ENCODE results near the gene RASSF1.
A peak's percentile ranks its signal among the peaks of the same experiment; 100 is the strongest.

RASSF1 gene

GRCh38 chr3:50365080-50365841 is 24.6 kb upstream of the RASSF1 start:
- DNase-seq, result peak; percentile 47

GRCh38 chr3:50364573-50365079 is 24.0 kb upstream of the RASSF1 start:
- DNase-seq, result no peak

GRCh38 chr3:50359760-50360110 is 19.1 kb upstream of the RASSF1 start:
- no peak for DNase-seq

GRCh38 chr3:50358911-50359759 is 18.5 kb upstream of the RASSF1 start, which contains the start of gene TMEM115:
TSS of gene TMEM115 (minus strand) at chr3:50359521. CDS start at chr3:50359063, 458 bp downstream.
- peak; percentile 95 for DNase-seq

GRCh38 chr3:50358355-50358910 is 17.8 kb upstream of the RASSF1 start:
- DNase-seq, result no peak

- no peak for DNase-seq
Observed at GRCh38 chr3:50357481-50357880, 16.8 kb upstream of the RASSF1 start.

GRCh38 chr3:50356553-50356952 is 15.9 kb upstream of the RASSF1 start:
- no peak for DNase-seq

GRCh38 chr3:50355829-50356552 is 15.4 kb upstream of the RASSF1 start:
- DNase-seq, result no peak

- DNase-seq, result no peak
Observed at GRCh38 chr3:50354850-50355249, 14.2 kb upstream of the RASSF1 start.

GRCh38 chr3:50354186-50354764 is 13.6 kb upstream of the RASSF1 start:
- DNase-seq, result no peak

- no peak for DNase-seq
Observed at GRCh38 chr3:50353245-50354004, 12.8 kb upstream of the RASSF1 start.

GRCh38 chr3:50352781-50353180 is 12.1 kb upstream of the RASSF1 start:
- no peak for DNase-seq

GRCh38 chr3:50351323-50351697 is 10.7 kb upstream of the RASSF1 start:
- no peak for DNase-seq

GRCh38 chr3:50350527-50351322 is 10.1 kb upstream of the RASSF1 start, which contains the start of the genes CYB561D2 and NPRL2:
TSS of gene CYB561D2 (plus strand) at chr3:50350862. CDS start at chr3:50351434, 572 bp downstream.
TSS of gene NPRL2 (minus strand) at chr3:50350775. CDS start at chr3:50350652, 123 bp downstream.
- DNase-seq, result peak; percentile 82

- DNase-seq, result no peak
Observed at GRCh38 chr3:50350213-50350526, 9.5 kb upstream of the RASSF1 start.

- peak; percentile 50 for DNase-seq
Observed at GRCh38 chr3:50347187-50347813, 6.7 kb upstream of the RASSF1 start.

- DNase-seq, result peak; percentile 55
Observed at GRCh38 chr3:50345586-50346234, 5.1 kb upstream of the RASSF1 start, which contains the start of gene ZMYND10. TSS of gene ZMYND10 (minus strand) at chr3:50345732. CDS start at chr3:50345579, 153 bp downstream.

GRCh38 chr3:50345008-50345407 is 4.4 kb upstream of the RASSF1 start:
- no peak for DNase-seq

GRCh38 chr3:50342813-50343633 is 2.4 kb upstream of the RASSF1 start:
- DNase-seq, result no peak

Measured in NCI-H1105 treated with DMSO at 0.1 percent for 48 hours (cell line).